Retinal pigment epithelial cell (primary cell): ENCODE results near the gene FSHR.

Experiments
- DNase-seq: peaks from one replicate; pipeline ENCODE4 v3.0.0-alpha.2; 2010; ENCODE audit warnings: low read depth
- H3K4me3 ChIP-seq: 2 replicates; pipeline ENCODE4 v1.5.1; 2011; ENCODE audit warnings: mild to moderate bottlenecking, low read length, control low read depth, moderate library complexity
- TF ChIP-seq, protein P1 (sequence below): conservative IDR thresholded peaks from 2 replicates; pipeline ENCODE4 v1.5.1; 2011; ENCODE audit warnings: low read depth, low read length, control low read depth, inconsistent platforms

The FSHR gene

DNA sequence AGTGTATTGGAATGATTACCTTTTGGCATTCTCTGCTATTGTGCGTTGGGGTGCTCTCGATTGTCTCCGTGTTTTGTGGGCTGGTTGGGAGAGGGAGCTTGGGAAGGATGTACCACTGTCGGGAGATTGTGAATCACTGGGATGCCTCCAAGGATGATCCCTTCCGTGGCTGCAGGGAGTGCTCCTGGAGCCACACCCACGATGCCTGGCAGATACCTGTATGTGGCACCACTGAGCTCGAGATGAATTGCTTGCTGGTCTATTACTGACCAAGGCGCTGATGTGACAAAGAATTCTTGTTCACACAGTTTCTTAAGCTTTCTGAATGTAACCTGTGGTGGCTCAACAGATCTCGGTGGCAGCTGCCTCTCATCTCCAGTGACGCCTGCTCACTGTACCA, 239.1 kb downstream of the FSHR start:
- no peak for DNase-seq
- H3K4me3 ChIP-seq = no peak overlapping the region
- TF ChIP-seq, protein P1, sequence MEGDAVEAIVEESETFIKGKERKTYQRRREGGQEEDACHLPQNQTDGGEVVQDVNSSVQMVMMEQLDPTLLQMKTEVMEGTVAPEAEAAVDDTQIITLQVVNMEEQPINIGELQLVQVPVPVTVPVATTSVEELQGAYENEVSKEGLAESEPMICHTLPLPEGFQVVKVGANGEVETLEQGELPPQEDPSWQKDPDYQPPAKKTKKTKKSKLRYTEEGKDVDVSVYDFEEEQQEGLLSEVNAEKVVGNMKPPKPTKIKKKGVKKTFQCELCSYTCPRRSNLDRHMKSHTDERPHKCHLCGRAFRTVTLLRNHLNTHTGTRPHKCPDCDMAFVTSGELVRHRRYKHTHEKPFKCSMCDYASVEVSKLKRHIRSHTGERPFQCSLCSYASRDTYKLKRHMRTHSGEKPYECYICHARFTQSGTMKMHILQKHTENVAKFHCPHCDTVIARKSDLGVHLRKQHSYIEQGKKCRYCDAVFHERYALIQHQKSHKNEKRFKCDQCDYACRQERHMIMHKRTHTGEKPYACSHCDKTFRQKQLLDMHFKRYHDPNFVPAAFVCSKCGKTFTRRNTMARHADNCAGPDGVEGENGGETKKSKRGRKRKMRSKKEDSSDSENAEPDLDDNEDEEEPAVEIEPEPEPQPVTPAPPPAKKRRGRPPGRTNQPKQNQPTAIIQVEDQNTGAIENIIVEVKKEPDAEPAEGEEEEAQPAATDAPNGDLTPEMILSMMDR = no peak

DNA sequence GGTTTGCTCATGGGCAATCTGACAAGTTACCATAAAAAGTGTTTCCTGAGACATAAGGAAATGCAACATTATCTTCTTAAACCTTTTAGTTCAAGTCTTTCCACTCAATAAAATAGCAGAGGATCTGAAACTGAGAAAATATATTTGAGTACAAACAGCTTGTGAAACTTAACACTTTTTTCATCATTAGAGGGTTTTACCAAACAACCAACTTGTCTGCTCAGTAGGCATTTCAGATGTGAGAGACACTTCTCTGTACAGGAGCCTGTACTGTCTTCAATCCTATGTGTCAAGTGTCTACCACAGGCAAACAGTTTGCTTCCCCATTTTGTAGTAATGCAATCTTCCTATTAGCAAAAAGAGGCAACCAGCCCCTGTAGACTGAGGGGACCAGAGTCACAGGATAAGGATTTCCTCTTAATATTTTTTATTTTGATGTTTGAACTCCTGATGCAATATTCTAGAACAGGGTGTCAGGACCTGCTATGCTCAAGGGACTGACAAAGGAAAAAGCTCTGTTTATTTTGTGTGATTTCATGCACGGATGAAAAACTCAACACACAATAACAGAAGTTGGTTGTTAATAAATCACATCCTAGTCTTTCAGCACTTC, 239.7 kb downstream of the FSHR start:
- TF ChIP-seq, protein P1 = no peak
- H3K4me3 ChIP-seq = no peak overlapping the region
- no peak for DNase-seq
